Glutamatergic neuron (in vitro differentiated cells): ENCODE measurements around the gene PTTG2. TPM values are rescaled to one million over a fixed set of nuclear protein-coding genes. Genes with fewer than 3 reads are reported as not detected.

Source experiments
- DNase-seq: peaks from one replicate; pipeline ENCODE4 v3.0.0; 2022
- H3K27ac Mint-ChIP-seq: one replicate; pipeline ENCODE4 v1.8.0; 2020; ENCODE audit warnings: mild to moderate bottlenecking, mixed read lengths, inconsistent platforms; ENCODE audit not compliant: unreplicated experiment
- H3K27me3 Mint-ChIP-seq: one replicate; pipeline ENCODE4 v1.8.0; 2020; ENCODE audit warnings: mild to moderate bottlenecking, moderate library complexity, mixed read lengths, inconsistent platforms; ENCODE audit not compliant: unreplicated experiment
- H3K36me3 Mint-ChIP-seq: one replicate; pipeline ENCODE4 v1.8.0; 2020; ENCODE audit warnings: mild to moderate bottlenecking, mixed read lengths, inconsistent platforms; ENCODE audit not compliant: unreplicated experiment
- H3K4me1 Mint-ChIP-seq: one replicate; pipeline ENCODE4 v1.8.0; 2020; ENCODE audit warnings: mild to moderate bottlenecking, low read depth, mixed read lengths, inconsistent platforms; ENCODE audit not compliant: unreplicated experiment
- H3K4me3 Mint-ChIP-seq: one replicate; pipeline ENCODE4 v1.8.0; 2020; ENCODE audit warnings: mild to moderate bottlenecking, mixed read lengths, inconsistent platforms; ENCODE audit not compliant: unreplicated experiment
- H3K9me3 Mint-ChIP-seq: one replicate; pipeline ENCODE4 v1.8.0; 2020; ENCODE audit warnings: mild to moderate bottlenecking, moderate library complexity, mixed read lengths, inconsistent platforms; ENCODE audit not compliant: unreplicated experiment
- CTCF ChIP-seq: fragments of 200-600 bp; sonication (generic); IDR thresholded peaks from one replicate; pipeline ENCODE4 v1.5.0; 2021; ENCODE audit not compliant: partially characterized antibody, unreplicated experiment
- total RNA-seq: library from RNA; stranded (reverse); fragmentation: NEBNext Ultra II Directional; extraction: Animal tissue kit (Norgen Biotek cat#: 25700); gene quantifications from one replicate; pipeline ENCODE4 v1.2.1, GENCODE V29; 2021; ENCODE audit not compliant: unreplicated experiment

The PTTG2 gene
- total RNA-seq, 1 donor from 2014 or later: not detected

DNA sequence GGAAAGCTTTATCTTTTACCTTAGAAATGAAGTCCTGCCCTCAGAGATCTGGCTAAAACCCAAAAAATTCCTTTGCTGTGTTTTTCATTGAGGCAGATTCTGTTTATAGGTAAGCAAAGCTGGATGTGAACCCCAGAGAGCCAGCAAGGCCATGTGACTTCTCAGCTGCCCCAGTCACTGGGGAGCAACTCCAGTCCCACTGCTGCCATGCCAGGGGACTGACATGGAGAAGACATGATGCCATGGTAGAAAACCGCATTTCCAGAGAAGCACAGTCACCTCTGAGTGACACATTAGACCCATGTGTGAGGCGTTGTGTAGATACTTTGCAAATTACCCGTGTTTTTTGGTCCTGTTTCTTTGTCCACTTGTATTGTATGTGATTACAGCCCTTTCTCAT, 45.4 kb downstream of the PTTG2 start:
- Mint-ChIP-seq H3K9me3 (peaks cover 3% of the 10 kb centered on the region), H3K4me1 (peaks cover 50% of the 10 kb centered on the region), H3K27ac (no peak overlapping the region), H3K4me3 (no peak overlapping the region), H3K27me3 (no peaks in the 10 kb centered on the region), H3K36me3 (no peaks in the 10 kb centered on the region)
- TF ChIP-seq CTCF: no peak
- no peak for DNase-seq

GRCh38 chr4:38007645-38008044, 47.4 kb downstream of the PTTG2 start:
- Mint-ChIP-seq H3K27ac (no peak overlapping the region), H3K4me3 (no peak overlapping the region), H3K27me3 (no peaks in the 10 kb centered on the region), H3K9me3 (peaks cover 3% of the 10 kb centered on the region), H3K4me1 (peaks cover 44% of the 10 kb centered on the region), H3K36me3 (no peaks in the 10 kb centered on the region)
- DNase-seq: no peak
- TF ChIP-seq CTCF: no peak

- Mint-ChIP-seq H3K4me3 (no peak overlapping the region), H3K4me1 (peaks cover 40% of the 10 kb centered on the region), H3K36me3 (no peaks in the 10 kb centered on the region), H3K27me3 (no peaks in the 10 kb centered on the region), H3K9me3 (peaks cover 3% of the 10 kb centered on the region), H3K27ac (no peak overlapping the region)
- DNase-seq: no peak
- no peak for TF ChIP-seq CTCF
These were observed 48.4 kb downstream of the PTTG2 start for GRCh38 chr4:38008571-38009021.

DNA sequence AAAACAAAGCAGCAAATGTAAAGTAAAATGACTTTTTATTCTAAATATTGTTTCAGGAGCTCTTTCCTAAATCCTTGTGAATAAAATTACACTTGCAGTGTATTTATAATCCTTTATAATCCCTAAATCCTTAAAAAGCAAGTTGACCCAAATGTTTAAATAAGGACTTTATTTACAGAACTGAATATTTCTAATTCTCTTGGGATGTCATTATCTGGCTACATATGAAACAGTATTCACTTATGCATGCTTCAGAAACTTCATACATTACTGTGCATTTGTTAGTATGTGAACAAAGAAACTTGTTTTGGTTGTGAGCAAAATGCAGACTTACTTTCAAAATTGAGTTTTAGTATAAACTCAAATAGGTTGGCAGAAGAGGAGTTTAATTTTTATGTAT, 49.2 kb downstream of the PTTG2 start:
- Mint-ChIP-seq H3K27me3 (peaks cover 1% of the 10 kb centered on the region), H3K4me3 (no peak overlapping the region), H3K9me3 (peaks cover 3% of the 10 kb centered on the region), H3K36me3 (no peaks in the 10 kb centered on the region), H3K4me1 (peaks cover 40% of the 10 kb centered on the region), H3K27ac (no peak overlapping the region)
- DNase-seq: no peak
- no peak for TF ChIP-seq CTCF

DNA sequence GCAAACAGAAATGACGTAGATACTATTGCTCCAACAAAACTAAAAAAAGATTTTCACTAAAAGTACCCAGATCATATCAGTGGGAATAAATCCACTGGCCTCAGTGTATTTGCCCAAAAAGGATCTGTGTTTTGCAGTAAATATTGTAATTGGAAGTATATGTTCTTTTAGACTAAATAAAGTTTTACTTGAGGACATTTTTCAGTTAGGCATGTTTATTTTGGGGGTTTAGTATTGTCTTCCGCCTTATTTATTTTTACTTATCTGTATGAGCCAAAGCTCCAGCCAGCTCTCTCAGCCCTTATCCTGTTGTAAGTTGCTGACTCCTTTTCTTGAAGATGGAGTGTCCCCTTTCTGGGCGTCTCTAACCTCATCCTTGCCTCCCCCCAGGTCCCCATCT, 49.8 kb downstream of the PTTG2 start:
- DNase-seq: no peak
- H3K4me1 Mint-ChIP-seq: peaks cover 38% of the 10 kb centered on the region
- H3K27ac Mint-ChIP-seq: no peak overlapping the region
- no peaks in the 10 kb centered on the region for H3K36me3 Mint-ChIP-seq
- TF ChIP-seq CTCF: no peak
- peaks cover under 1% of the 10 kb centered on the region for H3K9me3 Mint-ChIP-seq
- peaks cover 2% of the 10 kb centered on the region for H3K27me3 Mint-ChIP-seq
- H3K4me3 Mint-ChIP-seq: no peak overlapping the region

Other genes starting within 250 kb of the PTTG2 start
- gene PGM2, start 133.7 kb upstream of the PTTG2 start, total RNA-seq: 8.8 TPM
- gene TBC1D1, start 69.3 kb upstream of the PTTG2 start, total RNA-seq: 106 TPM